Measurements from ENCODE around the gene VAC14.
A peak's percentile ranks its signal among the peaks of the same experiment; 100 is the strongest.

The VAC14 gene

GRCh38 chr16:70653809-70654771 is 146.9 kb downstream of the VAC14 start:
- no peak for DNase-seq (ENCODE audit: extremely low read depth, insufficient read length)
- Histone ChIP-seq H3K27me3 (replicated peaks; ENCODE audit: control insufficient read depth, insufficient read depth, low read length) (no peaks in the 10 kb centered on the region; the same call in 1 of the 2 replicates), H3K4me3 (replicated peaks; ENCODE audit: low read depth, low read length) (no peak overlapping the region; the same call in 1 of the 2 replicates), H3K36me3 (ENCODE audit: control insufficient read depth, insufficient read depth, low read length) (no peaks in the 10 kb centered on the region)
- TF ChIP-seq, protein P1, sequence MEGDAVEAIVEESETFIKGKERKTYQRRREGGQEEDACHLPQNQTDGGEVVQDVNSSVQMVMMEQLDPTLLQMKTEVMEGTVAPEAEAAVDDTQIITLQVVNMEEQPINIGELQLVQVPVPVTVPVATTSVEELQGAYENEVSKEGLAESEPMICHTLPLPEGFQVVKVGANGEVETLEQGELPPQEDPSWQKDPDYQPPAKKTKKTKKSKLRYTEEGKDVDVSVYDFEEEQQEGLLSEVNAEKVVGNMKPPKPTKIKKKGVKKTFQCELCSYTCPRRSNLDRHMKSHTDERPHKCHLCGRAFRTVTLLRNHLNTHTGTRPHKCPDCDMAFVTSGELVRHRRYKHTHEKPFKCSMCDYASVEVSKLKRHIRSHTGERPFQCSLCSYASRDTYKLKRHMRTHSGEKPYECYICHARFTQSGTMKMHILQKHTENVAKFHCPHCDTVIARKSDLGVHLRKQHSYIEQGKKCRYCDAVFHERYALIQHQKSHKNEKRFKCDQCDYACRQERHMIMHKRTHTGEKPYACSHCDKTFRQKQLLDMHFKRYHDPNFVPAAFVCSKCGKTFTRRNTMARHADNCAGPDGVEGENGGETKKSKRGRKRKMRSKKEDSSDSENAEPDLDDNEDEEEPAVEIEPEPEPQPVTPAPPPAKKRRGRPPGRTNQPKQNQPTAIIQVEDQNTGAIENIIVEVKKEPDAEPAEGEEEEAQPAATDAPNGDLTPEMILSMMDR (IDR thresholded peaks at IDR 0.05; ENCODE audit: insufficient read depth, low read length, poor library complexity, severe bottlenecking): peak; percentile 72

DNA sequence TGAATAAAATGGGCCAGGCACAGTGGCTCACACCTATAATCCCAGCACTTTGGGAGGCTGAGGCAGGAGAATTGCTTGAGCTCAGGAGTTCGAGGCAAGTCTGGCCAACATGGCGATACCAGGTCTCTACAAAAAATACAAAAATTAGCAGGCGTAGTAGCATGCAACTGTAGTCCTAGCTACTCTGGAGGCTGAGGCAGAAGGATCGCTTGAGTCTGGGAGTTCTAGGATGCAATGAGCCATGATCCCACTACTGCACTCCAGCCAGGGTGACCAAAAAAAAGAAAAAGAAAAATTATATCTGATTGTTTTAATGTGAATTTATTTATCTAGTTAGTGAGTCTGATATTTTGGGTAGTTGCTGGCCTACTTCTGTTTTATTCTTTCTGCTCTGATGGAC is 147.6 kb downstream of the VAC14 start:
- Histone ChIP-seq H3K27me3 (replicated peaks; ENCODE audit: control insufficient read depth, insufficient read depth, low read length) (no peaks in the 10 kb centered on the region; the same call in 1 of the 2 replicates), H3K36me3 (ENCODE audit: control insufficient read depth, insufficient read depth, low read length) (no peaks in the 10 kb centered on the region), H3K4me3 (replicated peaks; ENCODE audit: low read depth, low read length) (no peak overlapping the region)
- no peak for DNase-seq (ENCODE audit: extremely low read depth, insufficient read length)
- TF ChIP-seq, protein P1 (IDR thresholded peaks at IDR 0.05; ENCODE audit: insufficient read depth, low read length, poor library complexity, severe bottlenecking): no peak

GRCh38 chr16:70652322-70652721 is 148.6 kb downstream of the VAC14 start:
- TF ChIP-seq, protein P1 (IDR thresholded peaks at IDR 0.05; ENCODE audit: insufficient read depth, low read length, poor library complexity, severe bottlenecking): no peak

GRCh38 chr16:70651524-70651923 is 149.4 kb downstream of the VAC14 start:
- TF ChIP-seq, protein P1 (IDR thresholded peaks at IDR 0.05; ENCODE audit: insufficient read depth, low read length, poor library complexity, severe bottlenecking): no peak
- no peak overlapping the region for H3K4me3 ChIP-seq (replicated peaks; ENCODE audit: low read depth, low read length)
- H3K36me3 ChIP-seq (ENCODE audit: control insufficient read depth, insufficient read depth, low read length): no peaks in the 10 kb centered on the region
- no peaks in the 10 kb centered on the region; the same call in 1 of the 2 replicates for H3K27me3 ChIP-seq (replicated peaks; ENCODE audit: control insufficient read depth, insufficient read depth, low read length)
- DNase-seq (ENCODE audit: extremely low read depth, insufficient read length): no peak

More at GRCh38 chr16:70652322-70652721, 148.6 kb downstream of the VAC14 start:
- no peak overlapping the region for H3K4me3 ChIP-seq (replicated peaks; ENCODE audit: low read depth, low read length)
- H3K36me3 ChIP-seq (ENCODE audit: control insufficient read depth, insufficient read depth, low read length): no peaks in the 10 kb centered on the region
- DNase-seq (ENCODE audit: extremely low read depth, insufficient read length): no peak
- H3K27me3 ChIP-seq (replicated peaks; ENCODE audit: control insufficient read depth, insufficient read depth, low read length): no peaks in the 10 kb centered on the region; the same call in 1 of the 2 replicates

DNA sequence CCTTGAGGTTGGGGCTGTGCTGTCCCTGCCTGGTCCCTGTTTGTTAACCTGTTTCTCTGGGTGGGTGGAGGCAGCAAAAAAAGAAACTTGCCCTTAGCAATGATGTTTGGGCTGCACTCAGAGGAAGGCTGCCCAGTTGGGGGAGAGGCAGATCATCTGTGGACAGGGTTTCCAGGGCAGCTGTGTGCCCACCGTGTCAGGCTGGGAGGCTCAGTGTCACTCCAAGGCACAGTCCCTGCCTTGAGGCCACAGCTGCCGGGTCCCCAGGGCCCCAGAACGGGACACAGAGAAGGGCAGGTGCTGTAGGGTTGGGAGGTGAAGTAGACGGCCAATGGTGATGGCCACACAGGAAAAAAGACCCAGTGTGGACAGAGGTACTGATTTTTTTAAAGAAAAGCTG is 150.7 kb downstream of the VAC14 start:
- no peak overlapping the region for H3K4me3 ChIP-seq (replicated peaks; ENCODE audit: low read depth, low read length)

More for the DNA sequence above, 150.7 kb downstream of the VAC14 start:
- H3K27me3 ChIP-seq (replicated peaks; ENCODE audit: control insufficient read depth, insufficient read depth, low read length): no peaks in the 10 kb centered on the region; the same call in 1 of the 2 replicates
- no peaks in the 10 kb centered on the region for H3K36me3 ChIP-seq (ENCODE audit: control insufficient read depth, insufficient read depth, low read length)
- DNase-seq (ENCODE audit: extremely low read depth, insufficient read length): no peak
- TF ChIP-seq, protein P1 (IDR thresholded peaks at IDR 0.05; ENCODE audit: insufficient read depth, low read length, poor library complexity, severe bottlenecking): no peak

Measured in GM06990 (cell line).